GM12891 (cell line): ENCODE measurements around the gene GUCA1A.

ENCODE experiments used
- POLR2A ChIP-seq: IDR thresholded peaks from 2 replicates; pipeline ENCODE4 v1.6.1; 2011; ENCODE audit warnings: low read depth, low read length, control low read depth
- POLR2AphosphoS5 ChIP-seq: IDR thresholded peaks from 2 replicates; pipeline ENCODE4 v1.6.1; 2011; ENCODE audit warnings: low read depth, low read length, control low read depth
- POU2F2 ChIP-seq: IDR thresholded peaks from 2 replicates; pipeline ENCODE4 v1.6.1; 2011; ENCODE audit warnings: low read depth, mild to moderate bottlenecking, control low read depth, low read length, moderate library complexity
- TAF1 ChIP-seq: IDR thresholded peaks from 2 replicates; pipeline ENCODE4 v1.6.1; 2011; ENCODE audit warnings: low read depth, low read length, control low read depth

GRCh38 chr6:42123379-42124103, 49.6 kb upstream of the GUCA1A start:
- TF ChIP-seq POLR2A (no peak), TAF1 (no peak), POLR2AphosphoS5 (no peak), POU2F2 (no peak)
